Mesothelial cell of epicardium (in vitro differentiated cells): ENCODE measurements around the gene CMSS1. TPM values are rescaled to one million over a fixed set of nuclear protein-coding genes. Genes with fewer than 3 reads are reported as not detected.
"Not testable (repeated sequence)": the region's sequence is repeated elsewhere in the genome, so short reads cannot be mapped to it uniquely, and the experiment has no call there.

Experiments used
- DNase-seq, 2 experiments: peaks; one replicate each; pipeline ENCODE4 v3.0.0; 2021; ENCODE audit warnings: low spot score in 2 of 2; ENCODE audit not compliant: unreplicated experiment in 2 of 2
- H3K27ac Mint-ChIP-seq: 2 replicates; pipeline ENCODE4 v1.8.0; 2021; ENCODE audit warnings: mixed read lengths
- H3K27me3 Mint-ChIP-seq: 2 replicates; pipeline ENCODE4 v1.8.0; 2021; ENCODE audit warnings: low read depth, mixed read lengths
- H3K36me3 Mint-ChIP-seq: 2 replicates; pipeline ENCODE4 v1.8.0; 2021; ENCODE audit warnings: mixed read lengths
- H3K4me1 Mint-ChIP-seq: 2 replicates; pipeline ENCODE4 v1.8.0; 2021; ENCODE audit warnings: mixed read lengths
- H3K4me3 Mint-ChIP-seq: 2 replicates; pipeline ENCODE4 v1.8.0; 2021; ENCODE audit warnings: mild to moderate bottlenecking, moderate library complexity, mixed read lengths
- H3K9me3 Mint-ChIP-seq: 2 replicates; pipeline ENCODE4 v1.8.0; 2021; ENCODE audit warnings: mixed read lengths
- CTCF ChIP-seq: fragments of 200-600 bp; sonication (generic); IDR thresholded peaks from one replicate; pipeline ENCODE4 v1.5.0; 2021; ENCODE audit warnings: antibody characterized with exemption; ENCODE audit not compliant: unreplicated experiment
- microRNA-seq: library from miRNA; unstranded; fragments of <30 nt; microRNA quantifications from one replicate; pipeline ENCODE4 v1.2.0, GENCODE V29; 2021; ENCODE audit warnings: inconsistent platforms, mixed read lengths
- total RNA-seq: library from RNA; stranded (reverse); gene quantifications from 3 replicates; pipeline ENCODE4 v1.2.1, GENCODE V29; 2021

Gene CMSS1
- total RNA-seq, 1 donor from 2014 or later, result 30.0 TPM

GRCh38 chr3:100226712-100227429 lies 409.2 kb downstream of the CMSS1 start:
- Mint-ChIP-seq H3K36me3 (no peaks in the 10 kb centered on the region), H3K9me3 (no peaks in the 10 kb centered on the region), H3K27ac (no peak overlapping the region), H3K27me3 (no peaks in the 10 kb centered on the region), H3K4me3 (no peak overlapping the region), H3K4me1 (peaks cover 7% of the 10 kb centered on the region)
- TF ChIP-seq CTCF, result no peak
- no peak for DNase-seq

GRCh38 chr3:100227511-100227921 lies 409.9 kb downstream of the CMSS1 start:
- Mint-ChIP-seq H3K4me1 (peaks cover 7% of the 10 kb centered on the region), H3K27ac (no peak overlapping the region), H3K4me3 (no peak overlapping the region), H3K36me3 (no peaks in the 10 kb centered on the region), H3K9me3 (no peaks in the 10 kb centered on the region), H3K27me3 (no peaks in the 10 kb centered on the region)
- DNase-seq, result no peak
- no peak for TF ChIP-seq CTCF

- Mint-ChIP-seq H3K27me3 (no peaks in the 10 kb centered on the region), H3K4me1 (peaks cover 7% of the 10 kb centered on the region), H3K4me3 (no peak overlapping the region), H3K27ac (no peak overlapping the region), H3K36me3 (no peaks in the 10 kb centered on the region), H3K9me3 (no peaks in the 10 kb centered on the region)
- DNase-seq, result no peak
- TF ChIP-seq CTCF, result no peak
Observed at GRCh38 chr3:100228247-100228646, 410.6 kb downstream of the CMSS1 start.

GRCh38 chr3:100229188-100229587 lies 411.5 kb downstream of the CMSS1 start:
- not testable (repeated sequence) for H3K27me3 Mint-ChIP-seq, H3K36me3 Mint-ChIP-seq, DNase-seq, H3K9me3 Mint-ChIP-seq, H3K4me1 Mint-ChIP-seq, H3K27ac Mint-ChIP-seq, H3K4me3 Mint-ChIP-seq

- DNase-seq, result no peak
- Mint-ChIP-seq H3K9me3 (no peaks in the 10 kb centered on the region), H3K27me3 (no peaks in the 10 kb centered on the region), H3K36me3 (no peaks in the 10 kb centered on the region), H3K4me1 (peaks cover 2% of the 10 kb centered on the region), H3K4me3 (no peak overlapping the region), H3K27ac (no peak overlapping the region)
- TF ChIP-seq CTCF, result no peak
Observed at GRCh38 chr3:100230710-100231109, 413.0 kb downstream of the CMSS1 start.

Small RNA genes lying within 50 kb of the gene (microRNA-seq; reads per million reads assigned to microRNA genes)
- gene MIR3921, result not detected

Other genes with a start within 250 kb of the CMSS1 start
- gene COL8A1, start 179.3 kb upstream of the CMSS1 start, total RNA-seq, result 0.61 to 1.1 TPM (median 0.95 TPM) in 3 replicates